HepG2 (cell line): ENCODE results near the gene JPH3. TPM values are rescaled to one million over a fixed set of nuclear protein-coding genes. Genes with fewer than 3 reads are reported as not detected.
A peak's percentile ranks its signal among the peaks of the same experiment; 100 is the strongest.

Experiments
- CTCF ChIP-seq: sonication (generic); formaldehyde crosslinking; IDR thresholded peaks from 2 replicates; pipeline ENCODE4 v1.5.0; 2020; ENCODE audit warnings: mild to moderate bottlenecking, missing genetic modification reagents, moderate library complexity
- E2F2 ChIP-seq: sonication (generic); formaldehyde crosslinking; IDR thresholded peaks from 2 replicates; pipeline ENCODE4 v1.4.0; 2020; ENCODE audit warnings: missing genetic modification reagents, borderline replicate concordance
- GATAD2A ChIP-seq: IDR thresholded peaks from 2 replicates; pipeline ENCODE4 v1.6.1; 2016
- IRX3 ChIP-seq: sonication (generic); formaldehyde crosslinking; IDR thresholded peaks from 2 replicates; pipeline ENCODE4 v1.8.1; 2023; ENCODE audit warnings: mild to moderate bottlenecking, low read depth, missing genetic modification reagents, borderline replicate concordance
- MTA1 ChIP-seq: sonication (generic); formaldehyde crosslinking; IDR thresholded peaks from 2 replicates; pipeline ENCODE4 v1.4.0; 2020; ENCODE audit warnings: missing genetic modification reagents, mild to moderate bottlenecking, borderline replicate concordance
- NBN ChIP-seq: fragments of 450-650 bp; conservative IDR thresholded peaks from 2 replicates; pipeline ENCODE4 v1.6.1; 2017
- NFE2L1 ChIP-seq: sonication (generic); formaldehyde crosslinking; IDR thresholded peaks from 2 replicates; pipeline ENCODE4 v1.4.0; 2020; ENCODE audit warnings: missing genetic modification reagents, mild to moderate bottlenecking, borderline replicate concordance
- PCBP2 ChIP-seq: fragments of 200-400 bp; formaldehyde crosslinking; optimal IDR thresholded peaks from 2 replicates; pipeline ENCODE3; 2018; ENCODE audit warnings: low read length, low read depth; ENCODE audit not compliant: poor library complexity, severe bottlenecking
- REL ChIP-seq: sonication (generic); formaldehyde crosslinking; conservative IDR thresholded peaks from 2 replicates; pipeline ENCODE4 v1.8.0; 2022; ENCODE audit warnings: mild to moderate bottlenecking, missing genetic modification reagents, moderate library complexity
- SIX4 ChIP-seq: sonication (generic); formaldehyde crosslinking; IDR thresholded peaks from 2 replicates; pipeline ENCODE4 v1.4.0; 2020; ENCODE audit warnings: missing genetic modification reagents
- SMC3 ChIP-seq: IDR thresholded peaks from 2 replicates; pipeline ENCODE4 v1.6.1; 2011; ENCODE audit warnings: low read length, improper control_type of control experiment
- SOX5 ChIP-seq: IDR thresholded peaks from 2 replicates; pipeline ENCODE4 v1.6.1; 2016; ENCODE audit warnings: borderline replicate concordance
- TEAD2 ChIP-seq: sonication (generic); formaldehyde crosslinking; IDR thresholded peaks from 2 replicates; pipeline ENCODE4 v1.9.0; 2021; ENCODE audit warnings: missing genetic modification reagents
- U2AF1 ChIP-seq: fragments of 200-400 bp; formaldehyde crosslinking; optimal IDR thresholded peaks from 2 replicates; pipeline ENCODE3; 2017; ENCODE audit warnings: mild to moderate bottlenecking, low read depth, low read length
- ZFP62 ChIP-seq: sonication (generic); formaldehyde crosslinking; IDR thresholded peaks from 2 replicates; pipeline ENCODE4 v1.4.0; 2020; ENCODE audit warnings: missing genetic modification reagents
- ZHX2 ChIP-seq, 2 experiments: sonication (generic) in 1 of 2; formaldehyde crosslinking in 1 of 2; IDR thresholded peaks; 2 replicates each; pipeline versions ENCODE4 v1.6.1 to v1.9.0; 2014 to 2022; ENCODE audit warnings: antibody characterized with exemption in 1 of 2, borderline replicate concordance in 1 of 2, inconsistent platforms in 1 of 2, low read depth in 1 of 2, missing genetic modification reagents in 1 of 2
- ZNF337 ChIP-seq: sonication (generic); formaldehyde crosslinking; IDR thresholded peaks from 2 replicates; pipeline ENCODE4 v1.5.1; 2020; ENCODE audit warnings: missing genetic modification reagents, low read depth, mild to moderate bottlenecking, borderline replicate concordance
- ZNF382 ChIP-seq: sonication (generic); formaldehyde crosslinking; IDR thresholded peaks from 2 replicates; pipeline ENCODE4 v1.5.0; 2020; ENCODE audit warnings: missing genetic modification reagents, mild to moderate bottlenecking, borderline replicate concordance
- ZNF644 ChIP-seq: IDR thresholded peaks from 2 replicates; pipeline ENCODE4 v1.6.1; 2016; ENCODE audit warnings: low read depth
- ZNF782 ChIP-seq: sonication (generic); formaldehyde crosslinking; IDR thresholded peaks from 2 replicates; pipeline ENCODE4 v1.4.0; 2020; ENCODE audit warnings: missing genetic modification reagents, mild to moderate bottlenecking, borderline replicate concordance
- ZNF891 ChIP-seq: sonication (generic); formaldehyde crosslinking; IDR thresholded peaks from 2 replicates; pipeline ENCODE4 v1.5.0; 2020; ENCODE audit warnings: mild to moderate bottlenecking, missing genetic modification reagents
- polyA plus RNA-seq, 8 experiments: library from polyadenylated mRNA; depleted of rRNA in 3 of 8; stranded (reverse) in 7 of 8; unstranded in 1 of 8; fragments of >200 nt; fragmentation: Illumina TruSeq in 4 of 8; extraction: Trizol in 4 of 8; gene quantifications; 2 replicates each; pipeline versions ENCODE4 v1.2.1 to v1.2.3, GENCODE V29; 2011 to 2016; ENCODE audit warnings: low read depth in 4 of 8, missing spikeins in 1 of 8, mixed read lengths in 1 of 8; ENCODE audit not compliant: insufficient read depth in 1 of 8
- total RNA-seq, 5 experiments: library from RNA; depleted of rRNA; stranded (reverse); fragments of >200 nt; fragmentation: Illumina TruSeq; extraction: Trizol; gene quantifications; 2 replicates each; pipeline ENCODE4 v1.2.3, GENCODE V29; 2016; ENCODE audit warnings: low read depth in 1 of 5

The JPH3 gene
- total and polyA plus RNA-seq, 2 of the 13 experiments (the other 11 are each of a cell fraction or from before 2014, with no cell fraction given): not detected

GRCh38 chr16:87635541-87636049 is 33.3 kb downstream of the JPH3 start (continued):
- TF ChIP-seq ZFP62 (CRISPR knock-in tag) (no peak), MTA1 (CRISPR knock-in tag) (no peak), TEAD2 (CRISPR knock-in tag) (0 out of 2 replicates have a peak, but pooled peaks have one; percentile 61), E2F2 (CRISPR knock-in tag) (no peak), REL (CRISPR knock-in tag) (no peak), ZNF382 (CRISPR knock-in tag) (no peak), IRX3 (no peak), SIX4 (CRISPR knock-in tag) (no peak), SMC3 (peak; percentile 2; the same call in 1 of the 2 replicates), ZNF891 (CRISPR knock-in tag) (peak; percentile 85), SOX5 (CRISPR knock-in tag) (no peak), NBN (no peak), U2AF1 (peak; percentile 6), ZNF644 (no peak), PCBP2 (no peak), NFE2L1 (no peak; the same call in 1 of the 2 replicates), ZHX2 (IDR thresholded peaks at IDR 0.05; ENCODE audit: low read depth) (no peak), ZHX2 (CRISPR knock-in tag; IDR thresholded peaks at IDR 0.05; ENCODE audit: borderline replicate concordance) (no peak), ZNF337 (CRISPR knock-in tag) (no peak), GATAD2A (CRISPR knock-in tag) (peak; percentile 35; the same call in 1 of the 2 replicates), CTCF (CRISPR knock-in tag) (peak; percentile 98), ZNF782 (CRISPR knock-in tag) (no peak)
